ENCODE data around the gene CCL11. TPM values are rescaled to one million over a fixed set of nuclear protein-coding genes. Genes with fewer than 3 reads are reported as not detected.

Gene CCL11
- total and polyA plus RNA-seq, 4 donors = not detected

DNA sequence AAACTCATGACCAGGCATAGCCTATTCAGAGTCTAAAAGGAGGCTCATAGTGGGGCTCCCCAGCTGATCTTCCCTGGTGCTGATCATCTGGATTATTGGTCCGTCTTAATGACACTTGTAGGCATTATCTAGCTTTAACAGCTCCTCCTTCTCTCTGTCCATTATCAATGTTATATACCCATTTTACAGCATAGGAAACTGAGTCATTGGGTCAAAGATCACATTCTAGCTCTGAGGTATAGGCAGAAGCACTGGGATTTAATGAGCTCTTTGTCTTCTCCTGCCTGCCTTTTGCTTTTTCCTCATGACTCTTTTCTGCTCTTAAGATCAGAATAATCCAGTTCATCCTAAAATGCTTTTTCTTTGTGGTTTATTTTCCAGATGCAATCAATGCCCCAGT is 29.7 kb upstream of the CCL11 start (continued):
- TF ChIP-seq, protein P1, sequence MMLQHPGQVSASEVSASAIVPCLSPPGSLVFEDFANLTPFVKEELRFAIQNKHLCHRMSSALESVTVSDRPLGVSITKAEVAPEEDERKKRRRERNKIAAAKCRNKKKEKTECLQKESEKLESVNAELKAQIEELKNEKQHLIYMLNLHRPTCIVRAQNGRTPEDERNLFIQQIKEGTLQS (IDR thresholded peaks at IDR 0.05) = no peak
- no peak for TF ChIP-seq GABPA (IDR thresholded peaks at IDR 0.05 in 1 of 2, conservative IDR thresholded peaks at IDR 0.05 in 1 of 2)
- TF ChIP-seq, protein P2, sequence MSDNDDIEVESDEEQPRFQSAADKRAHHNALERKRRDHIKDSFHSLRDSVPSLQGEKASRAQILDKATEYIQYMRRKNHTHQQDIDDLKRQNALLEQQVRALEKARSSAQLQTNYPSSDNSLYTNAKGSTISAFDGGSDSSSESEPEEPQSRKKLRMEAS (IDR thresholded peaks at IDR 0.05) = no peak
- no peak for TF ChIP-seq RAD21 (IDR thresholded peaks at IDR 0.05)

DNA sequence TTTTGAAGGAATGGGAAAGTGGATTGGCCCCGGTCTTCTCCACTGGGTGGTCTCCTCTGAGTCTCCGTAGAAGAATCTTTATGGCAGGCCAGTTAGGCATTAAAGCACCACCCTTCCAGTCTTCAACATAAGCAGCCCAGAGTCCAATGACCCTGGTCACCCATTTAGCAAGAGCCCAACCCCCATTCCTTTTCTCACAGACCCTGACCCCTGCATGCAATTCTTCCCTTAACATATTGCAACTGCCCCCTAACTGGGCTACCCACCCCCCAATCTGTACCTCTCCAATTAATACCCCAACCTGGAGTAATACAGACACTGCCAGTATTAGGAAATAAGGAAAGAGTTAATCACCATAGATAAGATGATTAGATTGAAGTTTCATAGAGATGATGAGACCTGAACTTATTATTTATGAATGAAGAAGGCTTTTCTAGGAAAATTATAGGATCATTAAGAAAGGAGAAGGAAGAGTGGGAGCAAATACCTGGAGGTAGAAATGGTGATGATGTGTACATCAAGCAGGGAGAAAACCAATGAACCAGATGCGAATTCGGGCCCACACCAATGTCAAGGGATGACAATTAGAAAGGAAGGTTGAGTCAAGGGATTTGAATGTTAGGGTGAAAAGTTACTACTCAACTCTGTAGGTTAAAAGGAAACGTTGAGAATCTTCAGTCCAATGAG is 28.1 kb upstream of the CCL11 start:
- TF ChIP-seq TAF1 (conservative IDR thresholded peaks at IDR 0.05) = no peak
- Histone ChIP-seq H3K4me3 (ENCODE audit: low read depth in 1 of 3, low read length in 3 of 3) (no peak overlapping the region), H3K9ac (ENCODE audit: low read depth in 1 of 2, low read length in 2 of 2) (no peak overlapping the region), H3K9me3 (ENCODE audit: control insufficient read depth in 4 of 4, low read length in 3 of 4) (no peaks in the 10 kb centered on the region), H3K4me1 (ENCODE audit: control insufficient read depth in 4 of 4, insufficient read depth in 4 of 4, low read length in 3 of 4) (peaks cover 0 to 4% (median 2%) of the 10 kb centered on the region in 4 donors), H3K36me3 (ENCODE audit: control insufficient read depth in 4 of 4, insufficient read depth in 3 of 4, low read depth in 1 of 4, low read length in 3 of 4) (no peaks in the 10 kb centered on the region), H3K27me3 (ENCODE audit: control insufficient read depth in 4 of 4, insufficient read depth in 4 of 4, low read length in 3 of 4) (no peaks in the 10 kb centered on the region), H3K27ac (ENCODE audit: low read depth in 1 of 2, low read length in 2 of 2) (no peak overlapping the region)
- 72% methylated on average over 5 of the region's 5 CpGs for WGBS
- DNase-seq (ENCODE audit: low spot score) = no peak

DNA sequence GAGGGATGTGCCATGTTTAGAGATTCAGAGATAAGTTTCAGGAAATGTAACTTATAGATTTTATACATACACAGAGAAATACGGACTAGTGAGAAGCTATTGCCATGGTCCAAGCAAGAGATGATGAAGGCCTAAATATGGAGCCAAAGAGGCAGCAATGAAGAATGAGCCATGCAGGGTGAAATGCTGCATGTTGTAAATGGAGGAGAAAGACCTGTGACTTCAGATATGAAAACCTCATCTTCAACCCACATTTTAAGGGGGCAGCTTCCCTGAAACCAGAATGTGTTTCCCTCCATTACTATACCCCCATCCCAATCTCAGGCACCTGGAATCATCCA is 27.6 kb upstream of the CCL11 start:
- DNase-seq (ENCODE audit: low spot score) = no peak
- Histone ChIP-seq H3K27ac (ENCODE audit: low read depth in 1 of 2, low read length in 2 of 2) (no peak overlapping the region), H3K9ac (ENCODE audit: low read depth in 1 of 2, low read length in 2 of 2) (no peak overlapping the region), H3K4me3 (ENCODE audit: low read depth in 1 of 3, low read length in 3 of 3) (no peak overlapping the region), H3K9me3 (ENCODE audit: control insufficient read depth in 4 of 4, low read length in 3 of 4) (no peaks in the 10 kb centered on the region), H3K27me3 (ENCODE audit: control insufficient read depth in 4 of 4, insufficient read depth in 4 of 4, low read length in 3 of 4) (no peaks in the 10 kb centered on the region), H3K36me3 (ENCODE audit: control insufficient read depth in 4 of 4, insufficient read depth in 3 of 4, low read depth in 1 of 4, low read length in 3 of 4) (no peaks in the 10 kb centered on the region), H3K4me1 (ENCODE audit: control insufficient read depth in 4 of 4, insufficient read depth in 4 of 4, low read length in 3 of 4) (peaks cover 0 to 4% (median 0%) of the 10 kb centered on the region in 4 donors)
- 71% methylated on average over 1 of the region's 1 CpG for WGBS
- no peak for TF ChIP-seq RXRA (IDR thresholded peaks at IDR 0.05)
- no peak for TF ChIP-seq YY1 (IDR thresholded peaks at IDR 0.05)
- TF ChIP-seq RAD21 (IDR thresholded peaks at IDR 0.05) = no peak
- TF ChIP-seq JUND (IDR thresholded peaks at IDR 0.05) = no peak

DNA sequence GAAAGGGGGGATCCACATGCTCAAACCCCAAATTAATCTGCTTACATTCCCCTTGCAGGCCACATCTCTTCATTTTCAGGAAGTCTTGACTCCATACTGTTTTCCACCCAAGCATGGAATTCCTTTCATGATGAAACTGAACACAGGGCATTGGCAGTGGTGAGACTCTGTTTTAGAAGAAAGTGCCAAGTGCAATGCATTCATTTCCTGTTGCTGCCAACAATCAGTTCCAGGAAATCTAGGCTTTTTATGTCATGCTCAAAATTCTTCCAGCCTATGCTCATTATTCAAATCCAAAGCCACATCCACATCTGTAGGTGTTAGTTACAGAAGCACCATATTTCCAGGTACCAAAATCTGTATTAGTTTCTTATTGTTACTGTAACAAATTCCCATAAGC is 26.4 kb upstream of the CCL11 start:
- Histone ChIP-seq H3K9me3 (ENCODE audit: control insufficient read depth in 4 of 4, low read length in 3 of 4) (no peaks in the 10 kb centered on the region), H3K27me3 (ENCODE audit: control insufficient read depth in 4 of 4, insufficient read depth in 4 of 4, low read length in 3 of 4) (no peaks in the 10 kb centered on the region), H3K36me3 (ENCODE audit: control insufficient read depth in 4 of 4, insufficient read depth in 3 of 4, low read depth in 1 of 4, low read length in 3 of 4) (no peaks in the 10 kb centered on the region), H3K27ac (ENCODE audit: low read depth in 1 of 2, low read length in 2 of 2) (no peak overlapping the region), H3K4me1 (ENCODE audit: control insufficient read depth in 4 of 4, insufficient read depth in 4 of 4, low read length in 3 of 4) (no peaks in the 10 kb centered on the region), H3K9ac (ENCODE audit: low read depth in 1 of 2, low read length in 2 of 2) (no peak overlapping the region), H3K4me3 (ENCODE audit: low read depth in 1 of 3, low read length in 3 of 3) (no peak overlapping the region)
- TF ChIP-seq HNF4A (conservative IDR thresholded peaks at IDR 0.05) (no peak), HNF4G (IDR thresholded peaks at IDR 0.05) (no peak), SP1 (IDR thresholded peaks at IDR 0.05) (no peak), JUND (IDR thresholded peaks at IDR 0.05) (no peak), TAF1 (conservative IDR thresholded peaks at IDR 0.05) (no peak), NR2F2 (IDR thresholded peaks at IDR 0.05) (no peak), RAD21 (IDR thresholded peaks at IDR 0.05) (no peak), EGR1 (IDR thresholded peaks at IDR 0.05; ENCODE audit: low read depth in 2 of 2) (no peak), RXRA (IDR thresholded peaks at IDR 0.05) (no peak), YY1 (IDR thresholded peaks at IDR 0.05) (no peak), GABPA (IDR thresholded peaks at IDR 0.05 in 1 of 2, conservative IDR thresholded peaks at IDR 0.05 in 1 of 2) (no peak), FOXA2 (IDR thresholded peaks at IDR 0.05) (no peak), FOXA1 (IDR thresholded peaks at IDR 0.05) (no peak)
- TF ChIP-seq, protein P3, sequence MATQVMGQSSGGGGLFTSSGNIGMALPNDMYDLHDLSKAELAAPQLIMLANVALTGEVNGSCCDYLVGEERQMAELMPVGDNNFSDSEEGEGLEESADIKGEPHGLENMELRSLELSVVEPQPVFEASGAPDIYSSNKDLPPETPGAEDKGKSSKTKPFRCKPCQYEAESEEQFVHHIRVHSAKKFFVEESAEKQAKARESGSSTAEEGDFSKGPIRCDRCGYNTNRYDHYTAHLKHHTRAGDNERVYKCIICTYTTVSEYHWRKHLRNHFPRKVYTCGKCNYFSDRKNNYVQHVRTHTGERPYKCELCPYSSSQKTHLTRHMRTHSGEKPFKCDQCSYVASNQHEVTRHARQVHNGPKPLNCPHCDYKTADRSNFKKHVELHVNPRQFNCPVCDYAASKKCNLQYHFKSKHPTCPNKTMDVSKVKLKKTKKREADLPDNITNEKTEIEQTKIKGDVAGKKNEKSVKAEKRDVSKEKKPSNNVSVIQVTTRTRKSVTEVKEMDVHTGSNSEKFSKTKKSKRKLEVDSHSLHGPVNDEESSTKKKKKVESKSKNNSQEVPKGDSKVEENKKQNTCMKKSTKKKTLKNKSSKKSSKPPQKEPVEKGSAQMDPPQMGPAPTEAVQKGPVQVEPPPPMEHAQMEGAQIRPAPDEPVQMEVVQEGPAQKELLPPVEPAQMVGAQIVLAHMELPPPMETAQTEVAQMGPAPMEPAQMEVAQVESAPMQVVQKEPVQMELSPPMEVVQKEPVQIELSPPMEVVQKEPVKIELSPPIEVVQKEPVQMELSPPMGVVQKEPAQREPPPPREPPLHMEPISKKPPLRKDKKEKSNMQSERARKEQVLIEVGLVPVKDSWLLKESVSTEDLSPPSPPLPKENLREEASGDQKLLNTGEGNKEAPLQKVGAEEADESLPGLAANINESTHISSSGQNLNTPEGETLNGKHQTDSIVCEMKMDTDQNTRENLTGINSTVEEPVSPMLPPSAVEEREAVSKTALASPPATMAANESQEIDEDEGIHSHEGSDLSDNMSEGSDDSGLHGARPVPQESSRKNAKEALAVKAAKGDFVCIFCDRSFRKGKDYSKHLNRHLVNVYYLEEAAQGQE (IDR thresholded peaks at IDR 0.05) = no peak
- TF ChIP-seq, protein P4, sequence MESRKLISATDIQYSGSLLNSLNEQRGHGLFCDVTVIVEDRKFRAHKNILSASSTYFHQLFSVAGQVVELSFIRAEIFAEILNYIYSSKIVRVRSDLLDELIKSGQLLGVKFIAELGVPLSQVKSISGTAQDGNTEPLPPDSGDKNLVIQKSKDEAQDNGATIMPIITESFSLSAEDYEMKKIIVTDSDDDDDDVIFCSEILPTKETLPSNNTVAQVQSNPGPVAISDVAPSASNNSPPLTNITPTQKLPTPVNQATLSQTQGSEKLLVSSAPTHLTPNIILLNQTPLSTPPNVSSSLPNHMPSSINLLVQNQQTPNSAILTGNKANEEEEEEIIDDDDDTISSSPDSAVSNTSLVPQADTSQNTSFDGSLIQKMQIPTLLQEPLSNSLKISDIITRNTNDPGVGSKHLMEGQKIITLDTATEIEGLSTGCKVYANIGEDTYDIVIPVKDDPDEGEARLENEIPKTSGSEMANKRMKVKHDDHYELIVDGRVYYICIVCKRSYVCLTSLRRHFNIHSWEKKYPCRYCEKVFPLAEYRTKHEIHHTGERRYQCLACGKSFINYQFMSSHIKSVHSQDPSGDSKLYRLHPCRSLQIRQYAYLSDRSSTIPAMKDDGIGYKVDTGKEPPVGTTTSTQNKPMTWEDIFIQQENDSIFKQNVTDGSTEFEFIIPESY (IDR thresholded peaks at IDR 0.05) = no peak
- TF ChIP-seq, protein P2 (IDR thresholded peaks at IDR 0.05) = no peak
- TF ChIP-seq, protein P1 (IDR thresholded peaks at IDR 0.05) = no peak
- no peak for DNase-seq (ENCODE audit: low spot score)

Measured in liver (tissue), 9 donors.